ENCODE results near the gene ERCC6L2.

The ERCC6L2 gene

DNA sequence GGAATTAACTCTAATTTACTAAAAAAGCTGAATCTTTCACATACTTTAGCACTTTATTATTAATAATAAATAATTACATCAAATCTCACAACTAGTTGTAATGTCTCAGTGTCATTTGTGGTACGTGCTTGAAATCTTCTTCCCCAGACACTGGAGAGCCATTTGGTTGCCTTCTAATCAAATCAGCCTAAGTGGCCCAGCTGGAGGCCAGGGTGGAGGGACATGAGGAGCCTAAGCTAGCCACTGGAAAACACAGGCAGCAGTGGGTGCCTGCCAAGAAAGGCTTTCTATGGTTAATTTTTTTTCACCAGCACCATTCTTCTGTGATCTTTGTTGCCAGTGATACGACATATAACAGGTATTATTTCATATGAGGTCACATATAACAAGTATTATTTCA, 117.0 kb downstream of the ERCC6L2 start:
- Histone ChIP-seq H3K4me2 (ENCODE audit: low read length) (no peak overlapping the region), H3K4me1 (ENCODE audit: low read length) (no peaks in the 10 kb centered on the region), H3K79me2 (ENCODE audit: low read length) (no peaks in the 10 kb centered on the region), H3K36me3 (replicated peaks; ENCODE audit: low read depth, low read length) (peaks cover 7% of the 10 kb centered on the region), H3K27ac (ENCODE audit: low read length) (no peak overlapping the region), H3K9me3 (ENCODE audit: insufficient read depth, low read length) (no peaks in the 10 kb centered on the region), H3K4me3 (ENCODE audit: low read length) (no peak overlapping the region), H3K27me3 (ENCODE audit: low read depth, low read length) (no peaks in the 10 kb centered on the region), H3K9ac (ENCODE audit: low read length) (no peak overlapping the region), H2AFZ (ENCODE audit: low read depth, low read length) (no peak overlapping the region), H4K20me1 (ENCODE audit: insufficient read depth, low read length) (no peaks in the 10 kb centered on the region)
- TF ChIP-seq, protein P1, sequence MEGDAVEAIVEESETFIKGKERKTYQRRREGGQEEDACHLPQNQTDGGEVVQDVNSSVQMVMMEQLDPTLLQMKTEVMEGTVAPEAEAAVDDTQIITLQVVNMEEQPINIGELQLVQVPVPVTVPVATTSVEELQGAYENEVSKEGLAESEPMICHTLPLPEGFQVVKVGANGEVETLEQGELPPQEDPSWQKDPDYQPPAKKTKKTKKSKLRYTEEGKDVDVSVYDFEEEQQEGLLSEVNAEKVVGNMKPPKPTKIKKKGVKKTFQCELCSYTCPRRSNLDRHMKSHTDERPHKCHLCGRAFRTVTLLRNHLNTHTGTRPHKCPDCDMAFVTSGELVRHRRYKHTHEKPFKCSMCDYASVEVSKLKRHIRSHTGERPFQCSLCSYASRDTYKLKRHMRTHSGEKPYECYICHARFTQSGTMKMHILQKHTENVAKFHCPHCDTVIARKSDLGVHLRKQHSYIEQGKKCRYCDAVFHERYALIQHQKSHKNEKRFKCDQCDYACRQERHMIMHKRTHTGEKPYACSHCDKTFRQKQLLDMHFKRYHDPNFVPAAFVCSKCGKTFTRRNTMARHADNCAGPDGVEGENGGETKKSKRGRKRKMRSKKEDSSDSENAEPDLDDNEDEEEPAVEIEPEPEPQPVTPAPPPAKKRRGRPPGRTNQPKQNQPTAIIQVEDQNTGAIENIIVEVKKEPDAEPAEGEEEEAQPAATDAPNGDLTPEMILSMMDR (IDR thresholded peaks at IDR 0.05; ENCODE audit: low read depth, low read length) = no peak
- no peak for TF ChIP-seq EZH2phosphoT487 (IDR thresholded peaks at IDR 0.05; ENCODE audit: low read depth)

GRCh38 chr9:95993337-95993736, 117.8 kb downstream of the ERCC6L2 start:
- Histone ChIP-seq H2AFZ (ENCODE audit: low read depth, low read length) (no peak overlapping the region), H4K20me1 (ENCODE audit: insufficient read depth, low read length) (no peaks in the 10 kb centered on the region), H3K9ac (ENCODE audit: low read length) (no peak overlapping the region), H3K4me2 (ENCODE audit: low read length) (no peak overlapping the region), H3K4me3 (ENCODE audit: low read length) (no peak overlapping the region), H3K36me3 (replicated peaks; ENCODE audit: low read depth, low read length) (peaks cover 4% of the 10 kb centered on the region), H3K79me2 (ENCODE audit: low read length) (no peaks in the 10 kb centered on the region), H3K27me3 (ENCODE audit: low read depth, low read length) (no peaks in the 10 kb centered on the region), H3K9me3 (ENCODE audit: insufficient read depth, low read length) (no peaks in the 10 kb centered on the region), H3K27ac (ENCODE audit: low read length) (no peak overlapping the region), H3K4me1 (ENCODE audit: low read length) (no peaks in the 10 kb centered on the region)
- TF ChIP-seq, protein P1 (IDR thresholded peaks at IDR 0.05; ENCODE audit: low read depth, low read length) = no peak
- no peak for TF ChIP-seq EZH2phosphoT487 (IDR thresholded peaks at IDR 0.05; ENCODE audit: low read depth)

- Histone ChIP-seq H3K9me3 (ENCODE audit: insufficient read depth, low read length) (no peaks in the 10 kb centered on the region), H3K27ac (ENCODE audit: low read length) (no peak overlapping the region), H3K4me3 (ENCODE audit: low read length) (no peak overlapping the region), H4K20me1 (ENCODE audit: insufficient read depth, low read length) (no peaks in the 10 kb centered on the region), H3K9ac (ENCODE audit: low read length) (no peak overlapping the region), H2AFZ (ENCODE audit: low read depth, low read length) (no peak overlapping the region), H3K4me1 (ENCODE audit: low read length) (peaks cover 4% of the 10 kb centered on the region), H3K36me3 (replicated peaks; ENCODE audit: low read depth, low read length) (peaks cover 3% of the 10 kb centered on the region), H3K27me3 (ENCODE audit: low read depth, low read length) (no peaks in the 10 kb centered on the region), H3K79me2 (ENCODE audit: low read length) (no peaks in the 10 kb centered on the region), H3K4me2 (ENCODE audit: low read length) (no peak overlapping the region)
- TF ChIP-seq EZH2phosphoT487 (IDR thresholded peaks at IDR 0.05; ENCODE audit: low read depth) = no peak
- TF ChIP-seq, protein P1 (IDR thresholded peaks at IDR 0.05; ENCODE audit: low read depth, low read length) = no peak
Observed at GRCh38 chr9:95999390-95999789, 123.9 kb downstream of the ERCC6L2 start.

- Histone ChIP-seq H4K20me1 (ENCODE audit: insufficient read depth, low read length) (no peaks in the 10 kb centered on the region), H3K27ac (ENCODE audit: low read length) (no peak overlapping the region), H3K9ac (ENCODE audit: low read length) (no peak overlapping the region), H3K36me3 (replicated peaks; ENCODE audit: low read depth, low read length) (peaks cover 28% of the 10 kb centered on the region), H3K79me2 (ENCODE audit: low read length) (no peaks in the 10 kb centered on the region), H3K4me1 (ENCODE audit: low read length) (peaks cover 23% of the 10 kb centered on the region), H3K4me3 (ENCODE audit: low read length) (no peak overlapping the region), H2AFZ (ENCODE audit: low read depth, low read length) (no peak overlapping the region), H3K9me3 (ENCODE audit: insufficient read depth, low read length) (no peaks in the 10 kb centered on the region), H3K4me2 (ENCODE audit: low read length) (no peak overlapping the region), H3K27me3 (ENCODE audit: low read depth, low read length) (no peaks in the 10 kb centered on the region)
- TF ChIP-seq, protein P1 (IDR thresholded peaks at IDR 0.05; ENCODE audit: low read depth, low read length) = no peak
- TF ChIP-seq EZH2phosphoT487 (IDR thresholded peaks at IDR 0.05; ENCODE audit: low read depth) = no peak
Observed at GRCh38 chr9:96004379-96004778, 128.9 kb downstream of the ERCC6L2 start.
